Activated T-cell treated with anti-CD3 and anti-CD28 coated beads, Interleukin-2, amount 50 U/mL, for 48 hours (primary cell): ENCODE measurements around the gene SERTAD4.
A peak's percentile ranks its signal among the peaks of the same experiment; 100 is the strongest.
"Not testable (repeated sequence)": the region's sequence is repeated elsewhere in the genome, so short reads cannot be mapped to it uniquely, and the experiment has no call there.

ENCODE experiments used
- DNase-seq, 2 experiments: peaks; one replicate each; pipeline ENCODE4 v3.0.0-alpha.2; 2020

SERTAD4 gene

DNA sequence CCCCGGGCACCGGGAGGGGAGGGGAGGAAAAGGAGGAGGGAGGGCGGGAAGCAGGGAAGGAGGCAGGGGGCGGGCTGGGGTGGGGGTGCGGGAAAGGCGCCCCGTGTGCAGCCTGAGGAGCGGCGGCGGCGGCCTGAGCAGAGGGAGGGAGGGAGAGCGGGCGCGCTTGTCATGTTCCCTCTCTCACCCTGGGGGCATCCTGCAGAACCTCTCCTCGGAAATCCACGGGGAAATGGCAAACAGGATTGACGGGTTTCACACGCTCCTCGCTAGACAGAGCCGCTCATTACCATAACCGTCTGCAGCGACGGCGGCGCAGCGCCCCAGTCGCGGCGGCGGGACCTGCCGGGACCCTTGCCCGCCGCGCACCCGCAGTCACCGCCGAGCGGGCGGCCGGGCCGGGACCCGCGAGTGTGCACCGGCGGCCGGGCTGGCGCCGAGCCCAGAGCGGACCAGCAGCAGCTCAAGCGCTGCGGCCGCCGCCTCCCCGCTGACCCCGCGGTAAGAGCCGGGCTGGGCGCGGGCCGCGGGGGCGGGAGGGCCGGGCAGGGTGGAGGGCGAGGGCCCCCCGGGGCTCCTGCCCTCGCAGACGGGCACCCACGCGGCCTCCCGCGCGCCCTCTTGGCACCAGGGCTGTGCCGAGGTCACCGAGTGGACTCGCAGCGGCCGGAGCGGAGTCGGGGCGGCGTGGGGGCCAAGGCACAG is at the start of gene SERTAD4:
Gene SERTAD4, plus strand, starts transcription at position 286 of the 705 bp plus-strand sequence. CDS start 5,165 bp downstream, outside the sequence.
- peak in 1 of 2 experiments; percentile 22 for DNase-seq

DNA sequence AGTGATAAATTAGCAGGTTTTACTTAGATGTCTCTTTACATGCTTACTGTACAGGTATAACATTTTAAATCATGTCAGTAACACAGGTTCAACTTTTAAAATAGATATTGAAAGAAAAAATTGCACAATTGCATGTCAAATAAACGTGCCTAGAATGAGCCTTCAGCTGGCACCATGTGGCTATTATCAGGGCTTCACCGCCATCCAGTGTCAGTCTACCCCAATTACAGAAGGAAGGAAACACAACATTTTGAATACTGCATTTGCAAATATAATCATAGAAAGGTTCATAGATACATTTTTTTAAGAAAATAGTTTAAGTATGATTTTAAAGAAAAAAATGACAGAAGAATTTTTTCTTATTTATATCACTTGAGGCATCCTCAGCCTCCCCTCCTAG is 47.5 kb upstream of the SERTAD4 start:
- no peak for DNase-seq

DNA sequence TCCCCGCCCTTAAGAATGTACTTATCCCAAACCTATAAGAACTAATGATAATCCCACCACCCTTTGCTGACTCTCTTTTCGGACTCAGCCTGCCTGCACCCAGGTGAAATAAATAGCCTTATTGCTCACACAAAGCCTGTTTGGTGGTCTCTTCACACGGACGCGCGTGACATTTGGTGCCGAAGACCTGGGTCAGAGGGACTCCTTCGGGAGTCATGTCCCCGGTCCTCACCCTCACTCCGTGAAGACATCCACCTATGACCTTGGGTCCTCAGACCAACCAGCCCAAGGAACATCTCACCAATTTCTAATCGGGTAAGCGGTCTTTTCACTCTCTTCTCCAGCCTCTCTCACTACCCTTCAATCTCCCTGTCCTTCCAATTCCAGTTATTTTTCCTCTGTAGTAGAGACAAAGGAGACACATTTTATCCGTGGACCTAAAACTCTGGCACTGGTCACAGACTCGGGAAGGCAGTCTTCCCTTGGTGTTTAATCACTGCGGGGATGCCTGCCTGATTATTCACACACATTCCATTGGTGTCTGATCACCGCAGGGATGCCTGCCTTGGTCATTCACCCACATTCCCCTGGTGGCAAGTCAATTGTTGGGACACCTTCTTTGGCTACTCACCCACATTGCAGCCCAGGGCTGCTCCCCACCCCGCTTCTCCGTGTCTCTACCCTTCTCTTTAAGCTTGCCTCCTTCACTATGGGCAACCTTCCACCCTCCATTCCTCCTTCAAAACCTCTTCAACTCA is 44.6 kb upstream of the SERTAD4 start:
- DNase-seq: not testable (repeated sequence)

DNA sequence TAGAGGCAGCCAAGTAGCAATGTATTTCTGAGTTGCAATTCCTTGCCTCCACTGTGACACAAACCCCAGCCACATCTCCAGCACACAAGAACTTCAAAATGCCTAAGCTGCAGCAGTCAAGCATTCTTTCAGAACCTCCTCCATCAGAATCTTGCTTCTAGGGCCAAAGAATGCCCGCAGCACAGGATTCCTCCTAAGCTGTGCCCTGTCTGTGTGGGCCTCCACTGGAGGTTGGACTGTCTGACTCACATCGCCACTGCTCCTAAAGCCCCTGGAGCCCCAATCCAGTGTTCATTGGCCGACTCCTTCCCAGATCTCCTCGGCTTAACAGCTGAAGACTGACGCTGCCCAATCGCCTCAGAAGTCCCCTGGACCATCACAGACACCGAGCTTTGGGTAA is 43.2 kb upstream of the SERTAD4 start:
- DNase-seq: no peak

DNA sequence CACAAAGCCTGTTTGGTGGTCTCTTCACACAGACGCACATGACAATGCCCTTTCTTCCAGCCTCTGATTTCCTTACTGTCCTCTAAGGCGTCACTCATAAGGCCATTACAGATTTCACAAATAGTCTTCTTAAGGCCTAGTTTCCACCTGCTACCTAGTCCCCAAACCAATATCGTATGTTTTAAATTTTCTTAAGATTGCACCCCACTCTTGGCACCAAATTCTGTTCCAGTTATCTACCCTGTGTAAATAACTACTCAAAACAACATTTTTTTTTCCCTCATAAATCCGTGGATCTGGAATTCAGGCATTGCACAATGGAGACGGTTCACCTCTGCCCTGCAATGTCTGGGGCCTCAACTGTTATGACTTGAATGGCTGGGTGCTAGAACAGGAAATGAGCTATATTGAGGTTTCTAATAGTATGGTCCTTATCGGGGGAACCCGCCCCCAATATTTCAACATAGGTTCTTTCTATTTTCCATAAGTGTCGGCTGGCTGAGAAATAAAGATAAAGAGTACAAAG is 36.9 kb upstream of the SERTAD4 start:
- DNase-seq: no peak

DNA sequence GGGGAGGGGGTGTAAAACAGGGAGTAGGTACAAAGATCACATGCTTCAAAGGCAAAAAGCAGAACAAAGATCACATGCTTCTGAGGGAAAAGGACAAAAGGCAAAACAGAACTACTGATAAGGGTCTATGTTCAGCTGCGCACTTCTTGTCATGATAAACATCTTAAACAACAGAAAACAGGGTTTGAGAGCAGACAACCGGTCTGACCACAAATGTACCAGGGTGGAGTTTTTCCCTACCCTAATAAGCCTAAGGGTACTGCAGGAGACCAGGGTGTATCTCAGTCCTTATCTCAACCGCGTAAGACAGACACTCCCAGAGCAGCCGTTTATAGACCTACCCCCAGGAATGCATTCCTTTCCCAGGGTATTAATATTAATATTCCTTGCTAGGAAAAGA is 36.3 kb upstream of the SERTAD4 start:
- not testable (repeated sequence) for DNase-seq

DNA sequence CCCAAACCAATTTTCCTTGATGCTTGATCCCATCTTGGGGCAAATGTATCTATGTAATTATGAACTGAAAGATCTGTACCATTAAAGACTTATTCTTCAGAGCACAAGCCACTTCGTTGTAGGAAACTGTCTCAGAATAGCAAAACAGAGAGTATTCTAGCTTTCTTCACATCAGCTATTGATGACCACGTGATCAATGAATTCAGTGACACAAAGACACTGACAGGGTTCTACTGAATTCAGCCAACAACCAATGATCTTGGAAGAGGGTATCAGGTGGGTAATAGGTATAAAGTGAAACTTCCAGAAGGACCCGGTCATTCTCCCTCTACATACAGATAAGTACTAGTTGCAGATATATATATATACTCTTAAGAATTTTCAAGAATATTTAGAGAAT is 33.8 kb upstream of the SERTAD4 start:
- no peak for DNase-seq

DNA sequence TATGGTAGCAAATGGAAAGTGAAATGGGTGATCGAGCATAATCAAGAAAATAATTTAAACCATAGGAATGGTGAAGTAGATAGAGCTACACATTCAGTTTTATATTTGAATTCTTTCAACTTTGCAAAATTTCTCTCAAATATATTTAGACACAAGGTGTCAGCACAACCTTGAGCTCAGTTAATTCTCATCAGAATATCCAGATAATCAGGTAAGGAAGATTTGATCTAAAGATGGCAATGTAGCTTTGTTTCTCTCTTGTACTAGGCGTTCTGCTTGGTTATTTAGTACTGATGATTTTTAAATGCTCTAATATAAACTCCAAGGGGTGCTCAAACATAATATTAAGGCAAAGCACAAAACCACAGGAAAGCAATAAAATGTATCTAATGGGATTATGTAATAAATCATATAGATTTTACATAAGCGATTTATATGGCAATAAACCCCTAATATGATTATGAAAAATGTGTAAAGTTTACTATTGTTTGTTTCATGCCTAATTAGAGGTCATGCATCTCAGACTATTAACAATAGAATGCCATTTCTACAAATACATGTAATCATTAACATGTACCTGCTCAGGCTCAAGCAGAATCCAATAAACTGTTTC is 32.4 kb upstream of the SERTAD4 start:
- DNase-seq: no peak

DNA sequence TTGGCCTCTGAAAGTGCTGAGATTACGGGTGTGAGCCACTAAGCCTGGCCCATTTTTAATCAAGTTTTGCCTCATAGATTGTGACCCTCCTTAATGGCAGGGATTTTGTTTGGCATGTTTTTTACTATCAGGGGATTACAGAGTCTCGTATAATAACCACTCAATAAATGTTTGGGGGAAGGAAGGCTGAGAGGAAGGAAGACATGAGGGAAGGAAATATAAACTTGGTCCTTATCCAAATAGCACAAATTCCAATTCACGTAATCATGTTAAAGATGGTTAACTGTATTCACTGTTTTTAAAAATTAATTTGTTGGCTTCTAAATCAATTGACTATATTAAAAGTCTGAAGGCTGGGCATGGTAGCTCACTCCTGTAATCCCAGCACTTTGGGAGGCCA is 30.9 kb upstream of the SERTAD4 start:
- no peak for DNase-seq

DNA sequence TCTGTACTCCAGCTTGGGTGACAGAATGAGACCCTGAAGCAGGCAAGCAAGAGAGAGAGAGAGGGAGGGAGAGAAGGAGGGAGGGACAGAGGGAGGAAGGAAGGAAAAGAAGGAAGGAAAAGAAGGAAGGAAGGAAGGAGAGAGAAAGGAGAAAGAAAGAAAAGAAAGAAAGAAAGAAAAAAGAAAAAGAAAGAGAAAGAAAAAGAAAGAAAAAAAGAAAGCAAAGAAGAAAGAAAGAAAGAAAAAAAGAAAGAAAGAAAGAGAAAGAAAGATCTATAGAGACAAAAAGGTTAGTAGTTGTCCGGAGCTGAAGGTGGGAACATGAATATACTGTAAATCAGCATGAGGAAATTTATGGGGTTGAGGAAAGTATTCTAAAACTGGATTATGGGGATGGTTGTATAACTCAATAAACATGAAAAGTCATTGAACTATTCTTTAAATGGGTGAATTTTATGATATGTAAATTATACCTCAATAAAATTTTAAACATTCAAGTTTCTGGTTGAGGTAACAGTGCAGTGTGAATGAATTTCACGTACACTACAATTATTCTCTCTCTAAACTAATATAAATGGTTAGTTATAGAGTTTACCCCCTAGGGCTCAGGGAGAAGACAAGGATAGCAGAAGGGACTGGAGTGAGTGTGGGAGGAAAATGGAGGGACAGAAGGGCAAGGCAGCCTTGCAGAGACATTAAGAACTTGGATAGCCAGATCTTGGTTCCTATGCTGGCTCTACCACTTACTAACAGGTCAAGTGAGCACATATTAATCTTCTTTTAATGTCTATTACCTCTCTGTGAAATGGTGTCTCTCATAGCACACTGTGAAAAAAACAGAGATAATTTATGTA is 24.8 kb upstream of the SERTAD4 start:
- no peak for DNase-seq

DNA sequence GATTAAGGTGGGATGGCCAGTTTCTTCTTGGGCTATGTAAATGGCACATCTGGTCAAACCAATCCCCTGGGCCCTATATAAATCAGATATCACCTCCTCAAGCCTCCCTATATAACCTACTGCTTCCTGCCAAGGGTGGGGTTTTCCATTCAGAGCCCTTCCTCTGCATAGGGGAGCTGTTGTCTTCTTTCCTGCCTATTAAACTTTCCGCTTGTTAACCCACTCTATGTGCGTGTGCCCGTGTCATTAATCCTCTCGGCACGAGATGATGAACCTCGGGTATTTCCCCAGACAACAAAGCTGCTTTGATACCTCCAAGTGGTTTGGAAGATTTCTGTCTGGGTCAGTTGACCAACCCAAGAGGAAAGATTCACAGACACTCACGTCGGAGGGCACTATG is 19.3 kb upstream of the SERTAD4 start:
- no peak for DNase-seq

DNA sequence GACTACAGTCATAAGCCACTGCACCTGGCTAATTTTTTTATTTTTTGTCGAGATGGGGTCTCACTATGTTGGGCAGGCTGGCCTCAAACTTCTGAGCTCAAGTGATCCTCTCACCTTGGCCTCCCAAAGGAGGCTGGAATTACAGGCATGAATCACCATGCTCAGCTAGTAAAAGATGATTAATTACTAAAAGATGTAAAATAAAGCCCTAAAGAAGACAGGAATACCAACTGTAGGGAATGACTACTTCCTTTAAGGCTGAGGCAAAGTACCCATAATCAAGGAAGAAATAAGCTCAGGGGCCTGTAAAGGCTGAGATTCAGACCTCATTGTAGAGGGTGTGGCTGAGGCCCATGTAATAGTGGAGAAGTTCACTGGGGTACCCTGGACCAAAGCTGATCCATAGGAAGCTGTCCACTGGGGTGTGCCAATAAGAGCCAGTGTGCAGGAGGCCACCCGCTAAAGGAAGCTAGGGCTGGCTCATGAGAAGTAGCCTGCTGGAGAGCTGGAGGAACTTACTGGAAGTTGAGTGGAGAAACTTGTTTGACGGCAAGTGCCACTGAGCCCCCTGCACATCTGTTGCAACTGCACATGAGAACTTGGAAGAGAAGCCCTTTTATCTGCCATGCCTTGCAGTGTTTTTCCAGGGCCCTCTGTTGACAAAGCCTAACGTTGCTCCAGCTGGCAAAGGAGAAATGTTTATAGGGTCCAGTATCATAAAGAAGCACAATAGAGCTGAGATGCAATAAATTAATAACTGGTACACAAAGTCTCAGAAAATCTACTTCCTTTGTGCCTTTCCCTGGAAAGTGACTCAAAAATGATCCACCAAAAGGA is 17.8 kb upstream of the SERTAD4 start:
- DNase-seq: no peak

DNA sequence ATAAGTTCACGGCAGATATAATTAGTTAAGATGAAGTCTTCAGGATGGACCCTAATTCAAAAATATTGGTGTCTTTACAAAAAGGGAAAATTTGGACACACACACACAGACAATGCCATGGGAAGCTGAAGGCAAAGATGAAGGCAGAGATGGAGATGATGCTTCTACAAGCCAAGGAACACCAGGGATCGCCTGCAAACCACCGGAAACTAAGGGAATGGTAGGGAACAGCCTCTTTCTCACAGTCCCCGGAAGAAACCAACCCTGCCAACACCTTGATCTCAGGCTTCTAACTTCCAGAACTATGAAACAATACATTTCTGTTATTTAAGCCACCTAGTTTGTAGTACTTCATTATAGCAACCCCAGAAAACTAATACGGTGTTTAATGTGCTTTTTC is 15.1 kb upstream of the SERTAD4 start:
- no peak for DNase-seq

DNA sequence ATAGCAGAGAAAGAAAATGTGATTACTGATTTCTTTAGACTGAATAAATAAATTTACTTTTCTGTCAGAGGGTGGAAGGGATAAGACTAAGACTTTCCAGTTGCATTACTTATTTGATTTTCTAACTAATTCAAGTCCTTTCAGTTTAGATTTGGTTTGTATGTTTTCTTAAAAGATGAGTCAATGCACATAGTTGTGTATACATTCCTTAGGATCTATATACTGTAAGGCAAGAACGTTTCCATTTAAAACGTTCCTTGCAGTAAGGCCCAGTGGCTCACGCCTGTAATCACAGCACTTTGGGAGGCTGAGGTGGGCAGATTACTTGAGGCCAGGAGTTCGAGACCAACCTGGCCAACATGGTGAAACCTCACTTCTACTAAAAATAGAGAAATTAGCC is 14.5 kb upstream of the SERTAD4 start:
- no peak for DNase-seq

DNA sequence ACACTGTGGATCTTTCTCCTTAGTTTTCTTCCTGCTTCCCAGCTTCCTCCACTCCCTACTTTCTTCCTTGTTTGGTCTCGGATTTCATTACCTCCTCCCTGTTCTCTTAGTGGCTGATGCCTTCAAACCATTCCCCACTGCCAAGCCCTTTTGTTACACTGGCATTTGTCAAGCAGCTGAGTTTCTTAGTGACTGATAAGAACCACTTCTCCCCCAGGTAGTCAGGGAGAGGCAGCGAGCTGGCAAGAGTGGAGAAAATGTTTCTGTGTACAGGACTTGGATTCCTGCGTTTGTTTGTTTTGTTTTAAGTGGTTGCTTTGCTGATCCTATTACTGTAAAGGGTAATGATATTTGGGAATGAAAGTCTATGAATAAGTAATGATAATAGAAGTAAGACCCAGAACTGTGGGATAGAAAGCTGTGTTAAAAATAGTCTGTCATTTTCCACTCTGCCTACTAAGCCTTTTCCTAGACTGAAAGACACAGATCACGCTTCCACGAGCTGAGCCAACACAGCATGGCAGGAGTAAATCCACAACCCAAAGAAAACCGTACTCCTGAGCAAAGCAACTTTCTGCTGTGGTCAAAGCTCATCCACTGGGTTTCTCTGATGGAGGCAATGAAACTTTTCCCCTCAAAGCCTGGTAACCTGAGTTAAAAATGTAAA is 10.1 kb upstream of the SERTAD4 start:
- DNase-seq: no peak

DNA sequence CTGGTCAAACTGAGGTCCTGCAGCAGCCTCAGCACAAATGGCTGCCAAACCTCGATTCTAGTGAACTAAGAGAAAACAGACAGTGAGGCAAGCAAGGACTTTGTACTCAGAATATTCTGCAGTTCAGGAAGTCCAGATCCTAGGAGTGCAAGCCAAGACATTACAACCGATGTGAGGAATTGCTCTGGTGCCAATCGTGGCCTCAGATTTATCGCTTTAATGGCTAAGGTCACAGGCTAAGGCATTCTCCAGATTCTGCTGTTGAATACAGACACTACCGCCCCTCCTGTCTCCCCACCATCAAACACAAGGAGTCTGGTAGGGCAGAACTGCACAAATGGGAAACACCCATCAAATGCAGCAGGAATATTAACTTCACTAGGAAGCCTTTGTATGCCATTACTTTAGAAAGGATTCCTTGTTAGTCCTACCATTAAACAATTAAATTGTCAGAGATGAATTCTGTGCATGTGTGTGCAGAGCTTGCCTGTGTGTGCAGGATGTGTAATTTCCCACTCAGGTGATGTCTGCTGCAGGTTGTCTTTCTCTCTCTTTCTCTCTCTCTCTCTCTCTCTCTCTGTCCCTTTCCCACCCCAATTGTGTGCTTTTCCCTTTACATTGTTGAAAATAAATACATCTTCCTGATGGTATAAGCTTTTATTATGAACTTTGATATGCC is 9.2 kb upstream of the SERTAD4 start:
- DNase-seq: no peak

DNA sequence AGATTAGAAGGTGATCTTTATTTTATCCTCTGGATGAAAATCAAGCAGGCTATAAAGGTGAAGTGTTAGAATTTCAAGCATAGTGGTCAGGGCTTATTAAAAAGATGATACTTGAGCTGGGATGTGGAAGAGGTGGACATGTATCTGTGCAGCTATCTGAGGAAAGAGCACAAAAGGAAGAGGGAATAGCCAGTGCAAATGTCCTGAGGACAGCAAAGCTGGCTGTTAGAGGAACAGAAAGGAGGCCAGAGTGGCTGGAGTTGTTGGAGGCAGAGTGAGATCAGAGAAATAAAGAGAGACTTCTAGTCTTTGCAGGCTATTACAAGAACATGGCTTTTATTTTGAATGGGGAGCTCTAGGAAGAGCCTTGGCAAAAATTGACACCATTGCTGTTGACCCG is 4.4 kb upstream of the SERTAD4 start:
- DNase-seq: no peak

DNA sequence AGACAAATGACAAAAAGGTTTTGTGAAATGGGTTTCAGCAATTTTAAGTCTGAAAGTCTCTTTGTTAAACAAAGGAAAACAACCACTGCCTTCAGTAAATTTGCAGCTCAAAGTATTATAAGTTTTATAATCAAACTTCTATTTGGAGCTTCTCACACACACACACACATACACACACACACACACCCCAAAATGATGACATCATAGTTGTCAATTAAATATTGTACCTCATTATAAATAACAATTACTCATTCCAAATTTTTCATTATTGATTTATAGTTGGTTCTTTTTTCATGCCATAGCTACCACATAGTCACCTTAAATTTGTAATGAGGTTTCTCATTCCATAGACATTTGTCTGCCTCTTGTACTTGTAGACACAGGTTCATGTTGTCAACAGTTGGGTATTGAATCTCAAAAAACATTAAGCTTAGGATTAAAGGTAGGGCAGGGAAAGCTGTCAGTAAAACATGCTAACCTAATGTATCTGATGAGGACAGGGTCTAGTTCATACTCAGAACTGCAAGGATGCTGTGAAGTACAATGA is 2.4 kb upstream of the SERTAD4 start:
- no peak for DNase-seq

DNA sequence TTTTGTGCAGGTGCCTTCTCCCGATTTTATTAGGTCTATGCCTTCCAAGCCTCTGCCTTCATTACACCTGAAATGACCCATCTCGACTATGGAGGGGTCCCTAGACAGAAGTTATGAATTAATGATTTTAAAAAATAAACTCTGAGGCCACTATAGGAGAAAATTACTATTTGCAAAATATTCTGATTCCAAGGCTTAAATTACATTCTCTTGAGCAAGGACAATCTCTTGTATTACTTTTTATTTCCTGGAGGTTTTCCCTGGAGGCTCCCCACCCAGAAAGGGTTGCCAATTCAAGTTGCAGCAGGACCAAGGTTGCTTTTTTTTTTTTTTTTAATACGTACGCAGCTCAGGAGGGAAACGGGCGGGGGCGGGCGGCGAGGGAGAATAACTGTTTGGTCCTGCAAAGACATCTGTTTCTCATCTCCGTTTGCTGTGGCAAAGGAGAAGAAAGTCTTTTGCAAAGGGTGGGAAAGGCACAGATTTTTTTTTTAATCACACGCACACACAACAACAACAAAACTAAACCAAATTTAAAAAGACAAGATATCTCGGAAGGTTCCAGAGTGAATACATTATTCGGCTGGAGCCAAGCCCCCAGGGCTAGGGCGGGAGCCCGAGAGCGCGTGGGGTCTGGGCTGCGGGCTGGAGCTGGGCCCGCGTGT is 618 bp upstream of the SERTAD4 start:
- no peak for DNase-seq

DNA sequence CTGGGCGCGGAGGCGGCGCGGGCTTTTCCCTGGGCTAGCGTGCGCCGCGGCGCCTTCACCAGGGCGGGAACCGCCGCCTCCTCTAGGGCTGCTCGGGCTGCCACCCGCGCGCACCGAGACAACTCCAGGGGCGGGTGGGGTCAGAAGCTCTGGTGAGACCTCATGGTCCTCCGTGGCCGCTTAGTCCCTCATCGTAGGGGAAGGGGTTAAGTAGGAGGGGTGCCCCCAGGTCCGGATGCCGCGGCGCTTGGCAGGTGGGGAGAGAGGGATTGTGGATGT is 559 bp downstream of the SERTAD4 start:
- DNase-seq: peak; percentile 28 to 44
